ENCODE measurements around the gene TRIM67.

GRCh38 chr1:231260351-231260750 is 98.5 kb downstream of the TRIM67 start:
- TF ChIP-seq, protein P1, sequence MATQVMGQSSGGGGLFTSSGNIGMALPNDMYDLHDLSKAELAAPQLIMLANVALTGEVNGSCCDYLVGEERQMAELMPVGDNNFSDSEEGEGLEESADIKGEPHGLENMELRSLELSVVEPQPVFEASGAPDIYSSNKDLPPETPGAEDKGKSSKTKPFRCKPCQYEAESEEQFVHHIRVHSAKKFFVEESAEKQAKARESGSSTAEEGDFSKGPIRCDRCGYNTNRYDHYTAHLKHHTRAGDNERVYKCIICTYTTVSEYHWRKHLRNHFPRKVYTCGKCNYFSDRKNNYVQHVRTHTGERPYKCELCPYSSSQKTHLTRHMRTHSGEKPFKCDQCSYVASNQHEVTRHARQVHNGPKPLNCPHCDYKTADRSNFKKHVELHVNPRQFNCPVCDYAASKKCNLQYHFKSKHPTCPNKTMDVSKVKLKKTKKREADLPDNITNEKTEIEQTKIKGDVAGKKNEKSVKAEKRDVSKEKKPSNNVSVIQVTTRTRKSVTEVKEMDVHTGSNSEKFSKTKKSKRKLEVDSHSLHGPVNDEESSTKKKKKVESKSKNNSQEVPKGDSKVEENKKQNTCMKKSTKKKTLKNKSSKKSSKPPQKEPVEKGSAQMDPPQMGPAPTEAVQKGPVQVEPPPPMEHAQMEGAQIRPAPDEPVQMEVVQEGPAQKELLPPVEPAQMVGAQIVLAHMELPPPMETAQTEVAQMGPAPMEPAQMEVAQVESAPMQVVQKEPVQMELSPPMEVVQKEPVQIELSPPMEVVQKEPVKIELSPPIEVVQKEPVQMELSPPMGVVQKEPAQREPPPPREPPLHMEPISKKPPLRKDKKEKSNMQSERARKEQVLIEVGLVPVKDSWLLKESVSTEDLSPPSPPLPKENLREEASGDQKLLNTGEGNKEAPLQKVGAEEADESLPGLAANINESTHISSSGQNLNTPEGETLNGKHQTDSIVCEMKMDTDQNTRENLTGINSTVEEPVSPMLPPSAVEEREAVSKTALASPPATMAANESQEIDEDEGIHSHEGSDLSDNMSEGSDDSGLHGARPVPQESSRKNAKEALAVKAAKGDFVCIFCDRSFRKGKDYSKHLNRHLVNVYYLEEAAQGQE (IDR thresholded peaks at IDR 0.05; ENCODE audit: insufficient read depth in 1 of 2, low read depth in 2 of 2, low read length in 2 of 2), result no peak
- TF ChIP-seq SIN3A (IDR thresholded peaks at IDR 0.05; ENCODE audit: borderline replicate concordance, insufficient read depth, low read length) (no peak), POLR2AphosphoS5 (IDR thresholded peaks at IDR 0.05; ENCODE audit: low read depth, low read length) (no peak), TAF1 (IDR thresholded peaks at IDR 0.05; ENCODE audit: borderline replicate concordance, insufficient read depth, low read length) (no peak), FOXP2 (optimal IDR thresholded peaks at IDR 0.05; ENCODE audit: borderline replicate concordance, extremely low read depth, extremely low read length, insufficient read depth) (no peak)
